ENCODE data around the gene BARHL2. TPM values are rescaled to one million over a fixed set of nuclear protein-coding genes. Genes with fewer than 3 reads are reported as not detected.

The BARHL2 gene
- total and polyA plus RNA-seq, 12 donors = 0.13 TPM; not detected in 11

- TF ChIP-seq CTCF (IDR thresholded peaks at IDR 0.05) = no peak
- no peak for ATAC-seq
- Histone ChIP-seq H3K9me3 (peaks cover 0 to 27% (median 14%) of the 10 kb centered on the region in 11 donors), H3K27me3 (peaks cover 0 to 30% (median 0%) of the 10 kb centered on the region in 7 donors), H3K27ac (no peak overlapping the region), H3K4me3 (no peak overlapping the region), H3K4me1 (no peaks in the 10 kb centered on the region), H3K36me3 (no peaks in the 10 kb centered on the region)
- intact Hi-C loops (cut with DNase I) = no loop called here
- WGBS, 2 donors = 84 to 92% methylated on average over 1 of the region's 1 CpG
- no peak for DNase-seq
Observed at GRCh38 chr1:90675161-90675847, 41.8 kb downstream of the BARHL2 start.

GRCh38 chr1:90671741-90672140 lies 45.4 kb downstream of the BARHL2 start:
- 50 to 62% methylated on average over 3 of the region's 3 CpGs for WGBS, 2 donors
- Histone ChIP-seq H3K4me1 (no peaks in the 10 kb centered on the region), H3K27ac (no peak overlapping the region), H3K36me3 (no peaks in the 10 kb centered on the region), H3K27me3 (peaks cover 0 to 28% (median under 1%) of the 10 kb centered on the region in 7 donors), H3K9me3 (peaks cover 0 to 27% (median 14%) of the 10 kb centered on the region in 11 donors), H3K4me3 (no peak overlapping the region)
- no peak for DNase-seq
- no peak for ATAC-seq
- TF ChIP-seq CTCF (IDR thresholded peaks at IDR 0.05) = no peak
- intact Hi-C loops (cut with DNase I) = no loop called here

- H3K9me3 ChIP-seq = peaks cover 0 to 25% (median 13%) of the 10 kb centered on the region in 11 donors
- H3K27ac ChIP-seq = no peak overlapping the region
- DNase-seq = no peak
- no peaks in the 10 kb centered on the region for H3K36me3 ChIP-seq
- no peaks in the 10 kb centered on the region for H3K4me1 ChIP-seq
- ATAC-seq = no peak
- intact Hi-C loops (cut with DNase I) = no loop called here
- WGBS, 2 donors = 96 to 100% methylated on average over 1 of the region's 1 CpG
- peaks cover 0 to 28% (median 0%) of the 10 kb centered on the region in 7 donors for H3K27me3 ChIP-seq
- no peak overlapping the region for H3K4me3 ChIP-seq
- no peak for TF ChIP-seq CTCF (IDR thresholded peaks at IDR 0.05)
Observed at GRCh38 chr1:90671251-90671650, 45.9 kb downstream of the BARHL2 start.

All from heart right ventricle (tissue), 16 donors.